HEK293T (cell line): ENCODE data around the gene SPTY2D1.

Experiments
- ARNT ChIP-seq: fragments of 450-650 bp; IDR thresholded peaks from 2 replicates; pipeline ENCODE4 v1.6.1; 2017; ENCODE audit warnings: mild to moderate bottlenecking
- BHLHE40 ChIP-seq: fragments of 450-650 bp; IDR thresholded peaks from 2 replicates; pipeline ENCODE4 v1.6.1; 2016; ENCODE audit warnings: mild to moderate bottlenecking, moderate library complexity, borderline replicate concordance
- CTBP1 ChIP-seq: fragments of 450-650 bp; IDR thresholded peaks from 2 replicates; pipeline ENCODE4 v1.6.1; 2016; ENCODE audit warnings: borderline replicate concordance
- FOXA1 ChIP-seq: fragments of 450-650 bp; IDR thresholded peaks from 2 replicates; pipeline ENCODE4 v1.6.1; 2016; ENCODE audit warnings: mild to moderate bottlenecking
- FOXK2 ChIP-seq: fragments of 450-650 bp; IDR thresholded peaks from 2 replicates; pipeline ENCODE4 v1.6.1; 2016; ENCODE audit warnings: mild to moderate bottlenecking
- FOXM1 ChIP-seq: fragments of 450-650 bp; IDR thresholded peaks from 2 replicates; pipeline ENCODE4 v1.6.1; 2017; ENCODE audit warnings: mild to moderate bottlenecking, borderline replicate concordance
- HDGF ChIP-seq: fragments of 450-650 bp; IDR thresholded peaks from 2 replicates; pipeline ENCODE4 v1.6.1; 2017; ENCODE audit warnings: antibody characterized with exemption, borderline replicate concordance
- NFRKB ChIP-seq: fragments of 450-650 bp; IDR thresholded peaks from 2 replicates; pipeline ENCODE4 v1.6.1; 2016; ENCODE audit warnings: mild to moderate bottlenecking, moderate library complexity
- PKNOX1 ChIP-seq: fragments of 450-650 bp; IDR thresholded peaks from 2 replicates; pipeline ENCODE4 v1.6.1; 2016
- SP1 ChIP-seq: fragments of 450-650 bp; IDR thresholded peaks from 2 replicates; pipeline ENCODE4 v1.6.1; 2017
- SUZ12 ChIP-seq: fragments of 450-650 bp; IDR thresholded peaks from 2 replicates; pipeline ENCODE4 v1.6.1; 2016; ENCODE audit warnings: mild to moderate bottlenecking
- TARDBP ChIP-seq: fragments of 450-650 bp; IDR thresholded peaks from 2 replicates; pipeline ENCODE4 v1.6.1; 2016
- ZNF384 ChIP-seq: fragments of 450-650 bp; IDR thresholded peaks from 2 replicates; pipeline ENCODE4 v1.6.1; 2016

GRCh38 chr11:18563090-18563730, 70.9 kb downstream of the SPTY2D1 start:
- no peak for TF ChIP-seq ARNT
- TF ChIP-seq TARDBP = no peak
- no peak for TF ChIP-seq SUZ12
- no peak for TF ChIP-seq FOXK2
- no peak for TF ChIP-seq FOXM1
- TF ChIP-seq NFRKB = no peak
- no peak for TF ChIP-seq CTBP1
- TF ChIP-seq SP1 = no peak
- no peak for TF ChIP-seq ZNF384
- TF ChIP-seq PKNOX1 = no peak
- no peak for TF ChIP-seq BHLHE40
- TF ChIP-seq HDGF = no peak
- no peak for TF ChIP-seq FOXA1
